Vagina (tissue), 2 donors: Measurements from ENCODE around the gene PLEKHG1.

Source experiments
- POLR2A ChIP-seq, 2 donors: fragments of 450-650 bp; IDR thresholded peaks; one replicate each; pipeline ENCODE4 v1.6.1; 2017; ENCODE audit warnings: antibody characterized with exemption in 2 of 2, mild to moderate bottlenecking in 2 of 2, moderate library complexity in 2 of 2
- TF ChIP-seq, protein P1 (sequence below), 3 experiments: fragments of 450-650 bp in 2 of 3; fragments of 200-600 bp in 1 of 3; sonication (generic) in 1 of 3; IDR thresholded peaks; one replicate each; pipeline ENCODE4 v1.5.1; 2017 to 2019; ENCODE audit warnings: antibody characterized with exemption in 3 of 3, mild to moderate bottlenecking in 2 of 3, moderate library complexity in 2 of 3

DNA sequence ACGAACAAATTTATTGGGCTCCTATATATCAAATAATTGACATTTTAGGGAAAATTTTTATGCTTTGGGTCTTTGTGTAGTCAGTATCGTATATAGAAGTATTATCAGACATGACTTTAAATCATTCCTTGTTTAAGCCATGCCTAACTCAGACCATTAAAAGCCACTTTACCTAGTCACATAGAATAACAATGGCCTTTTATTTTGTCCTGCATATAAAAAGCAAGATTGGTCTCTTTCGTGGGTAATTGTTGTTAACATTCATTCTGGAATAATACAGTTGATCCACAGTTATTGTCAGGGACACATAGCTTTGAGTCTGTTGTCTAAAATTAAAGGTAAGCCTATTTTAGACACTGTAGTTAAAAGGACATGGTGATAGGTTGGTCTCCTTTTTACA is 47.4 kb downstream of the PLEKHG1 start:
- TF ChIP-seq, protein P1, sequence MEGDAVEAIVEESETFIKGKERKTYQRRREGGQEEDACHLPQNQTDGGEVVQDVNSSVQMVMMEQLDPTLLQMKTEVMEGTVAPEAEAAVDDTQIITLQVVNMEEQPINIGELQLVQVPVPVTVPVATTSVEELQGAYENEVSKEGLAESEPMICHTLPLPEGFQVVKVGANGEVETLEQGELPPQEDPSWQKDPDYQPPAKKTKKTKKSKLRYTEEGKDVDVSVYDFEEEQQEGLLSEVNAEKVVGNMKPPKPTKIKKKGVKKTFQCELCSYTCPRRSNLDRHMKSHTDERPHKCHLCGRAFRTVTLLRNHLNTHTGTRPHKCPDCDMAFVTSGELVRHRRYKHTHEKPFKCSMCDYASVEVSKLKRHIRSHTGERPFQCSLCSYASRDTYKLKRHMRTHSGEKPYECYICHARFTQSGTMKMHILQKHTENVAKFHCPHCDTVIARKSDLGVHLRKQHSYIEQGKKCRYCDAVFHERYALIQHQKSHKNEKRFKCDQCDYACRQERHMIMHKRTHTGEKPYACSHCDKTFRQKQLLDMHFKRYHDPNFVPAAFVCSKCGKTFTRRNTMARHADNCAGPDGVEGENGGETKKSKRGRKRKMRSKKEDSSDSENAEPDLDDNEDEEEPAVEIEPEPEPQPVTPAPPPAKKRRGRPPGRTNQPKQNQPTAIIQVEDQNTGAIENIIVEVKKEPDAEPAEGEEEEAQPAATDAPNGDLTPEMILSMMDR (IDR thresholded peaks at IDR 0.05), result no peak
- TF ChIP-seq POLR2A (IDR thresholded peaks at IDR 0.05), result no peak
